ENCODE data around the gene CORO1C.

DNA sequence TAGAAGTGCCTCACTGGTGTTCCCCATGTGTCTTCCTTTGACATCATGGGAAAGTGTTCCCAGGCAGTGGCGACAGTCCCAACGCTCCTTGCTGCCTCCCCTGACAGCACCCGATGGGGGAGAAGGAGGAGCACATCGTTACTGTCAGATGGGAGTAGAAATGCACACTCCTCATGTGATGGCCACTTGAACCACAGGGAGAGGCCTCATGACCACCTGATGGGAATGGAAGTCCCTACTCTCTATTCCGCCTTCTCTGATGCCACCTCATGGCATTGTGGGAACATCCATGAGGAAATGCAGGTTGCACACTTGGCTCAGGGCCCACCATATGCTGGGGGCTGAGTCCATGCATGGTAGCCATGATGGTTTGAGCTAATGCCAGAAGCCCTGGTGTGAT lies 14.3 kb upstream of the CORO1C start:
- TF ChIP-seq EZH2 (IDR thresholded peaks at IDR 0.05) (no peak), CTCF (IDR thresholded peaks at IDR 0.05) (no peak)
